Measurements from ENCODE around the gene IQSEC1.

- TF ChIP-seq REST (IDR thresholded peaks at IDR 0.05; ENCODE audit: insufficient read depth in 1 of 2, low read depth in 2 of 2, low read length in 2 of 2) (no peak), POLR2AphosphoS5 (IDR thresholded peaks at IDR 0.05; ENCODE audit: low read depth, low read length) (no peak), TAF1 (IDR thresholded peaks at IDR 0.05; ENCODE audit: borderline replicate concordance, insufficient read depth, low read length) (no peak)
Measured at GRCh38 chr3:13093687-13094086, 20.5 kb upstream of the IQSEC1 start.
